Heart left ventricle (tissue), 16 donors: ENCODE results near the gene KLF4. TPM values are rescaled to one million over a fixed set of nuclear protein-coding genes. Genes with fewer than 3 reads are reported as not detected.

Experiments
- ATAC-seq, 4 donors: fragments of 200-7000 bp; cut with Tn5 transposase; one replicate each; pipeline ENCODE4 v1.9.1; 2020 to 2022; ENCODE audit warnings: moderate library complexity in 4 of 4, mild to moderate bottlenecking in 3 of 4, moderate number of reproducible peaks in 1 of 4
- DNase-seq, 5 donors: peaks; one replicate each; pipeline ENCODE4 v3.0.0-alpha.2; 2020
- H3K27ac ChIP-seq, 12 donors: fragments of 200-600 bp; sonication (generic) in 4 of 12; one replicate each; pipeline versions ENCODE4 v1.5.0 to v1.8.0; 2016 to 2022; ENCODE audit warnings: mild to moderate bottlenecking in 2 of 12
- H3K27me3 ChIP-seq, 9 donors: fragments of 200-600 bp; sonication (generic) in 2 of 9; one replicate each; pipeline versions ENCODE4 v1.5.1 to v1.8.0; 2016 to 2022; ENCODE audit warnings: mild to moderate bottlenecking in 3 of 9
- H3K36me3 ChIP-seq, 9 donors: fragments of 200-600 bp; sonication (generic) in 2 of 9; one replicate each; pipeline versions ENCODE4 v1.5.0 to v1.8.0; 2018 to 2022; ENCODE audit warnings: mild to moderate bottlenecking in 2 of 9
- H3K4me1 ChIP-seq, 12 donors: fragments of 200-600 bp; sonication (generic) in 4 of 12; one replicate each; pipeline versions ENCODE4 v1.5.0 to v1.8.0; 2016 to 2022; ENCODE audit warnings: mild to moderate bottlenecking in 3 of 12
- H3K4me3 ChIP-seq, 12 donors: fragments of 200-600 bp; sonication (generic) in 4 of 12; one replicate each; pipeline versions ENCODE4 v1.5.0 to v1.8.0; 2017 to 2022; ENCODE audit warnings: mild to moderate bottlenecking in 9 of 12, moderate library complexity in 4 of 12
- H3K9me3 ChIP-seq, 12 donors: fragments of 200-600 bp; sonication (generic) in 4 of 12; one replicate each; pipeline versions ENCODE4 v1.5.0 to v1.8.0; 2016 to 2022; ENCODE audit warnings: mild to moderate bottlenecking in 1 of 12
- CTCF ChIP-seq, 12 donors: fragments of 200-600 bp; sonication (generic) in 4 of 12; IDR thresholded peaks; one replicate each; pipeline versions ENCODE4 v1.5.0 to v1.8.0; 2018 to 2022; ENCODE audit warnings: antibody characterized with exemption in 12 of 12, mild to moderate bottlenecking in 5 of 12
- POLR2A ChIP-seq, 2 donors: fragments of 450-650 bp; IDR thresholded peaks; one replicate each; pipeline ENCODE4 v1.6.1; 2017; ENCODE audit warnings: antibody characterized with exemption in 2 of 2, mild to moderate bottlenecking in 2 of 2, moderate library complexity in 2 of 2
- WGBS, 4 donors: extraction: QIAGEN DNeasy Blood & Tissue Kit in 2 of 4; methylation state at CpG; one replicate each; pipeline versions ENCODE4 v1.1.5 to v1.1.7; 2013 to 2018; 5-methylcytosine and 5-hydroxymethylcytosine counted together
- intact Hi-C, 10 donors: fragments of 100-400 bp; cut with DNase I; formaldehyde crosslinking; loops; one replicate each; pipeline versions ENCODE4 v1.11.1 to v1.14.2; 2022
- polyA plus RNA-seq, 2 donors: library from polyadenylated mRNA; stranded (reverse); fragments of 200-250 nt; gene quantifications; one replicate each; pipeline ENCODE4 v1.2.3, GENCODE V29; 2013
- total RNA-seq, 9 donors: library from RNA; depleted of rRNA in 2 of 9; stranded (reverse); fragments of >200 nt in 2 of 9; fragmentation: NEBNext Ultra II Directional in 3 of 9; extraction: Animal tissue kit (Norgen Biotek cat#: 25700) in 3 of 9; gene quantifications; one replicate each; pipeline versions ENCODE4 v1.1.0 to v1.2.4, GENCODE V29; 2016 to 2023
- donor health status: ischemic (EF 13 %, LVEDD 7.1; RV severe dilation, severe dysfunction).
- donor health status: healthy with polysubstance abuse.
- donor health status: DM: no; HTN: yes; CAD: no.
- donor health status: DM: no; HTN: no; CAD: no.
- donor health status: ischemic (EF 25% LVEDD 6.9; RV normal size, moderate dysfunction).
- donor health status: ischemic (EF 25% LVEDD 5.7; RV mildly dilated, moderate dysfunction).
- donor health status: healthy.
- donor health status: DM: yes; HTN: yes; CAD: no.
- donor health status: ischemic (EF 35%, LVEDD 5.7; RV mildly dilated, moderate dysfunction).
- donor health status: nonischemic (EF 11% LVEDD 7.7; RV severe dilation, severe dysfunction).
- donor health status: DM: yes; HTN: yes; CAD: no.
- donor health status: PGD.
- donor health status: ischemic (EF 29% LVEDD 5.4; RV normal size, mild dysfunction).
- donor health status: nonischemic (EF 23%, LVEDD 6.1; RV moderate dilation, normal function).

KLF4 gene
- total and polyA plus RNA-seq, 11 donors, result 9.9 to 63.3 (median 21.3) TPM

- intact Hi-C loops, result loop anchor here in 9 of 10 donors (1.0 to 10.0 kb wide), 13 partner anchors 148 to 1273 kb away; no protein-coding TSS in a partner anchor
- ATAC-seq (peak in 2 of 4 donors; percentile 0 to 26), DNase-seq (no peak)
- H3K27me3 ChIP-seq, result peaks cover 0 to 16% (median 0%) of the 10 kb centered on the region in 9 donors
- peak overlapping the region; percentile 90 to 99 (median 94) for H3K27ac ChIP-seq
- H3K4me1 ChIP-seq, result peaks cover 0 to 53% (median 15%) of the 10 kb centered on the region in 12 donors
- H3K9me3 ChIP-seq, result no peaks in the 10 kb centered on the region
- TF ChIP-seq POLR2A (IDR thresholded peaks at IDR 0.05), result no peak
- peak in 1 of 12 donors; percentile 9 for TF ChIP-seq CTCF (IDR thresholded peaks at IDR 0.05)
- H3K36me3 ChIP-seq, result peaks cover 0 to 34% (median 26%) of the 10 kb centered on the region in 9 donors
- H3K4me3 ChIP-seq, result peak overlapping the region; percentile 64 to 92 (median 81)
- 0 to 2% (median 1%) methylated on average over 28 to 46 of the region's 46 CpGs for WGBS, 4 donors
Observed at GRCh38 chr9:107489144-107489673, 360 bp downstream of the KLF4 start.

- Histone ChIP-seq H3K27ac (peak overlapping the region; percentile 90 to 99 (median 94)), H3K4me1 (peaks cover 0 to 53% (median 15%) of the 10 kb centered on the region in 12 donors), H3K4me3 (peak overlapping the region; percentile 64 to 92 (median 81)), H3K36me3 (peaks cover 0 to 34% (median 26%) of the 10 kb centered on the region in 9 donors), H3K27me3 (peaks cover 0 to 16% (median 0%) of the 10 kb centered on the region in 9 donors), H3K9me3 (no peaks in the 10 kb centered on the region)
- peak; percentile 70 to 81 (median 73) for DNase-seq
- intact Hi-C loops, result loop anchor here in 9 of 10 donors (1.0 to 10.0 kb wide), 13 partner anchors 149 to 1274 kb away; no protein-coding TSS in a partner anchor
- TF ChIP-seq POLR2A (IDR thresholded peaks at IDR 0.05) (peak in 1 of 2 donors; percentile 60), CTCF (IDR thresholded peaks at IDR 0.05) (no peak)
- 0 to 2% (median 1%) methylated on average over 35 to 80 of the region's 80 CpGs for whole genome bisulfite sequencing, 4 donors
- ATAC-seq, result peak in 3 of 4 donors; percentile 20 to 31 (median 26)
Observed at GRCh38 chr9:107488375-107489143, 1.0 kb downstream of the KLF4 start.

- 5 to 8% (median 6%) methylated on average over 28 to 91 of the region's 91 CpGs for WGBS, 4 donors
- H3K4me1 ChIP-seq, result peaks cover 0 to 53% (median 15%) of the 10 kb centered on the region in 12 donors
Observed at GRCh38 chr9:107487521-107488374, 1.8 kb downstream of the KLF4 start.

More at GRCh38 chr9:107487521-107488374, 1.8 kb downstream of the KLF4 start:
- DNase-seq (peak; percentile 43 to 85 (median 62)), ATAC-seq (no peak)
- Histone ChIP-seq H3K27ac (peak overlapping the region; percentile 90 to 99 (median 94)), H3K36me3 (peaks cover 0 to 40% (median 26%) of the 10 kb centered on the region in 9 donors), H3K4me3 (peak overlapping the region; percentile 64 to 92 (median 81)), H3K9me3 (no peaks in the 10 kb centered on the region), H3K27me3 (peaks cover 0 to 16% (median 0%) of the 10 kb centered on the region in 9 donors)
- intact Hi-C loops, result loop anchor here in 9 of 10 donors (2.0 to 10.0 kb wide), 12 partner anchors 150 to 1275 kb away; no protein-coding TSS in a partner anchor
- TF ChIP-seq POLR2A (IDR thresholded peaks at IDR 0.05) (no peak), CTCF (IDR thresholded peaks at IDR 0.05) (peak; percentile 33 to 71 (median 48))
